ENCODE measurements around the gene SUN1.
A peak's percentile ranks its signal among the peaks of the same experiment; 100 is the strongest.
"Not testable (repeated sequence)": the region's sequence is repeated elsewhere in the genome, so short reads cannot be mapped to it uniquely, and the experiment has no call there.

SUN1 gene

DNA sequence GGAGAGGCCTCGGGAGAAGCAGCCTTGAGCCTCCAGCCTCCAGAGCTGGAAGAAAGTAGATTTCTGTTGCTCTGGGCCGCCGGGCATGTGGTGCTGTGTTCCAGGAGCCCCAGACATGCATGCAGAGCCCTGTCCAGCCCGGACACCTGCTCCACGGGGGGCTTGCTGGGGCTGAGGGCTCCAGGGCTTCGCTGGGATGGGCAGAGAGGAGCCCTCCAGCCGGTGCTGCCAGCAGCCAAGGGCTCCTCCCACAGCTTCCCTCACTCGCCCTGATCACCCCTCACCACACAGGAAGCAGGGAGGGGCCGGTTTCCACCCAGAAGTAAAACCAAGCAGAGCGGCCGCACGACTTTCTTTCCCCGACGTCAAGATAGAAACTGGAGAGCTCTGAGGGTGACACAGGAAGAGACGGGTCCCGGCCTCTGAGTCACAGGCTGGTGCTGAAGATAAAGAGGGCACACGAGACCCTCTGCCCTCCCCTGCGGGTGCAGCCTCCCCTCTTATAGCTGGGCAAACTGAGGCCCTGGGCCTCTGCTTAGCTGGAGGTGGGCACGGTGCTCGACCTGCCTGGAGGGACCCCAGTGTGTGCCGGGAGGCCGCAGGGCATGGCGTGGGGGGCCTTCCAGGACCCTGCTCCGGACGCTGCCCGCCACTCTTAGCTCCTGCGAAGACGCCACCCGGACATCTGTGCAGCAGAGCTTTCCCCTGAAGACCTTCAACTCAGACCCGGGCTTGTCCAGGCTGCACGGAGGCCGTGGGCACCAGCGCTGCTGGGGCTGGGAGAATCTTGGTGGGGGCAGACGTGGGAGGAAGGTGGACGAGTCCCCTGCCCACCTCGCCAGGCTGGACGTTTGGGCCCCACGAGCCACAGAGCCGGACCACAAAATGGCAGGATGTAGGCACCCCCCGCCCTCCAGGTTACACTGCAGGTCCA is 91.1 kb downstream of the SUN1 start:
- peak; percentile 88 for DNase-seq

- not testable (repeated sequence) for DNase-seq
Observed at GRCh38 chr7:924042-924441, 91.8 kb downstream of the SUN1 start.
